ENCODE results near the gene NOVA2.

Gene NOVA2

GRCh38 chr19:45973553-45974338 lies at the start of gene NOVA2:
TSS of gene NOVA2 (minus strand) at chr19:45973865. CDS start at chr19:45973351, 514 bp downstream.
- peak; percentile 56 for DNase-seq

GRCh38 chr19:46023311-46023779 lies 49.7 kb upstream of the NOVA2 start:
- DNase-seq, result no peak

- no peak for DNase-seq
Measured at GRCh38 chr19:46022431-46023310, 49.0 kb upstream of the NOVA2 start, which contains the start of gene PGLYRP1. TSS of gene PGLYRP1 (minus strand) at chr19:46023053. CDS start at chr19:46023021, 32 bp downstream.

- DNase-seq, result no peak
Measured at GRCh38 chr19:46022061-46022430, 48.4 kb upstream of the NOVA2 start.

- no peak for DNase-seq
Measured at GRCh38 chr19:46021531-46022041, 47.9 kb upstream of the NOVA2 start.

GRCh38 chr19:46020819-46021125 lies 47.1 kb upstream of the NOVA2 start:
- DNase-seq, result no peak

- DNase-seq, result no peak
Measured at GRCh38 chr19:46019270-46019669, 45.6 kb upstream of the NOVA2 start.

GRCh38 chr19:46018729-46019251 lies 45.1 kb upstream of the NOVA2 start:
- DNase-seq, result no peak

- DNase-seq, result no peak
Measured at GRCh38 chr19:46017874-46018675, 44.4 kb upstream of the NOVA2 start.

- no peak for DNase-seq
Measured at GRCh38 chr19:46017095-46017429, 43.4 kb upstream of the NOVA2 start.

GRCh38 chr19:46016426-46017094 lies 42.9 kb upstream of the NOVA2 start:
- DNase-seq, result peak; percentile 52

- DNase-seq, result no peak
Measured at GRCh38 chr19:46015687-46016425, 42.2 kb upstream of the NOVA2 start.

GRCh38 chr19:46014941-46015686 lies 41.4 kb upstream of the NOVA2 start:
- peak; percentile 63 for DNase-seq

- no peak for DNase-seq
Measured at GRCh38 chr19:46014534-46014933, 40.9 kb upstream of the NOVA2 start.

- peak; percentile 16 for DNase-seq
Measured at GRCh38 chr19:46009530-46010510, 36.2 kb upstream of the NOVA2 start.

GRCh38 chr19:46006411-46006810 lies 32.7 kb upstream of the NOVA2 start:
- DNase-seq, result no peak

GRCh38 chr19:46002678-46003275 lies 29.1 kb upstream of the NOVA2 start:
- no peak for DNase-seq

GRCh38 chr19:46000491-46001246 lies 27.0 kb upstream of the NOVA2 start:
- DNase-seq, result no peak
